Renal pelvis (tissue), 4 donors: ENCODE measurements around the gene ABCA13. TPM values are rescaled to one million over a fixed set of nuclear protein-coding genes. Genes with fewer than 3 reads are reported as not detected.
"Not testable (repeated sequence)": the region's sequence is repeated elsewhere in the genome, so short reads cannot be mapped to it uniquely, and the experiment has no call there.

Experiments
- DNase-seq: peaks from one replicate; pipeline ENCODE4 v3.0.0-alpha.2; 2013
- polyA plus RNA-seq, 3 donors: library from polyadenylated mRNA; unstranded; fragments of 120-200 nt; gene quantifications; one replicate each; pipeline ENCODE4 v1.2.1, GENCODE V29; 2013; ENCODE audit not compliant: insufficient read length in 3 of 3

ABCA13 gene
- polyA plus RNA-seq, 3 donors = 0.70 to 1.8 (median 0.88) TPM

GRCh38 chr7:48173313-48173712, 2.1 kb downstream of the ABCA13 start:
- no peak for DNase-seq

- no peak for DNase-seq
These were observed 2.6 kb downstream of the ABCA13 start for GRCh38 chr7:48173756-48174382.

GRCh38 chr7:48175019-48175418, 3.8 kb downstream of the ABCA13 start:
- no peak for DNase-seq

- DNase-seq = no peak
These were observed 5.2 kb downstream of the ABCA13 start for GRCh38 chr7:48176356-48176893.

GRCh38 chr7:48177271-48177670, 6.0 kb downstream of the ABCA13 start:
- no peak for DNase-seq

- no peak for DNase-seq
These were observed 8.3 kb downstream of the ABCA13 start for GRCh38 chr7:48179496-48180030.

GRCh38 chr7:48180981-48181380, 9.7 kb downstream of the ABCA13 start:
- DNase-seq = no peak

- DNase-seq = no peak
These were observed 11.6 kb downstream of the ABCA13 start for GRCh38 chr7:48182718-48183369.

GRCh38 chr7:48183370-48183743, 12.1 kb downstream of the ABCA13 start:
- DNase-seq = no peak

- no peak for DNase-seq
These were observed 12.7 kb downstream of the ABCA13 start for GRCh38 chr7:48183965-48184364.

GRCh38 chr7:48188776-48189520, 17.7 kb downstream of the ABCA13 start:
- no peak for DNase-seq

- no peak for DNase-seq
These were observed 21.7 kb downstream of the ABCA13 start for GRCh38 chr7:48192996-48193395.

- DNase-seq = no peak
These were observed 22.2 kb downstream of the ABCA13 start for GRCh38 chr7:48193421-48193820.

- not testable (repeated sequence) for DNase-seq
These were observed 29.8 kb downstream of the ABCA13 start for GRCh38 chr7:48200946-48201589.

- not testable (repeated sequence) for DNase-seq
These were observed 31.7 kb downstream of the ABCA13 start for GRCh38 chr7:48202916-48203315.

GRCh38 chr7:48207155-48207675, 36.0 kb downstream of the ABCA13 start:
- DNase-seq = no peak

GRCh38 chr7:48209004-48209600, 37.8 kb downstream of the ABCA13 start:
- no peak for DNase-seq

- no peak for DNase-seq
These were observed 42.0 kb downstream of the ABCA13 start for GRCh38 chr7:48213226-48213625.

GRCh38 chr7:48217266-48217665, 46.0 kb downstream of the ABCA13 start:
- DNase-seq = no peak

GRCh38 chr7:48217753-48218152, 46.5 kb downstream of the ABCA13 start:
- no peak for DNase-seq

- no peak for DNase-seq
These were observed 52.8 kb downstream of the ABCA13 start for GRCh38 chr7:48224042-48224441.
